Neural progenitor cell (in vitro differentiated cells): Measurements from ENCODE around the gene ENO4.

Experiments used
- CTCF ChIP-seq: fragments of 200-600 bp; sonication (generic); IDR thresholded peaks from 2 replicates; pipeline ENCODE4 v1.5.1; 2017; ENCODE audit warnings: antibody characterized with exemption, mild to moderate bottlenecking
- EZH2 ChIP-seq: fragments of 200-600 bp; sonication (generic); IDR thresholded peaks from 2 replicates; pipeline ENCODE4 v1.6.1; 2017; ENCODE audit warnings: antibody characterized with exemption, mild to moderate bottlenecking, moderate library complexity
- EZH2phosphoT487 ChIP-seq: fragments of 200-600 bp; sonication (generic); IDR thresholded peaks from 2 replicates; pipeline ENCODE4 v1.6.1; 2017; ENCODE audit warnings: antibody characterized with exemption

GRCh38 chr10:116810120-116810500 is 39.2 kb upstream of the ENO4 start:
- TF ChIP-seq CTCF (no peak), EZH2 (no peak), EZH2phosphoT487 (no peak)
